GM18909 (cell line): ENCODE measurements around the gene RASGRF2.
"Not testable (repeated sequence)": the region's sequence is repeated elsewhere in the genome, so short reads cannot be mapped to it uniquely, and the experiment has no call there.

Experiments used
- ATAC-seq: cut with Tn5 transposase; IDR thresholded peaks from one replicate; pipeline ENCODE4 v1.9.1; 2021; ENCODE audit warnings: mild to moderate bottlenecking; ENCODE audit not compliant: unreplicated experiment, poor library complexity

RASGRF2 gene

DNA sequence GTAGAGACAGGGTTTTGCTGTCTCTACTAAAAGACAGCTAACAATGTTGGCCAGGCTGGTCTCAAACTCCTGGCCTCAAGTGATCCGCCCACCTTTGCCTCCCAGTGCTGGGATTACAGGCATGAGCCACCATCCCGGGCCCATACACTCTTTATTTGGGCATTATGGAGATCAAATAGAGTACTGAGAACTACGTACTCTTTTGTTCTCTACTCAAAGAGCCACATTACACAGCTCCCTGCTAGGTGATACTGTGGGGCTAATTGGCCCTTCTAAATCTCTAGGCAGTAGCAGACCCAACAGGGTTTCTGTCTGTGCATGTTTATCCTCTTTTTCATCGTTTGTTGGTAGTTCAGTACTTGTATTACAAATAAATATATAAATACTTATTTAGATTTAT, 289.1 kb downstream of the RASGRF2 start:
- no peak for ATAC-seq

DNA sequence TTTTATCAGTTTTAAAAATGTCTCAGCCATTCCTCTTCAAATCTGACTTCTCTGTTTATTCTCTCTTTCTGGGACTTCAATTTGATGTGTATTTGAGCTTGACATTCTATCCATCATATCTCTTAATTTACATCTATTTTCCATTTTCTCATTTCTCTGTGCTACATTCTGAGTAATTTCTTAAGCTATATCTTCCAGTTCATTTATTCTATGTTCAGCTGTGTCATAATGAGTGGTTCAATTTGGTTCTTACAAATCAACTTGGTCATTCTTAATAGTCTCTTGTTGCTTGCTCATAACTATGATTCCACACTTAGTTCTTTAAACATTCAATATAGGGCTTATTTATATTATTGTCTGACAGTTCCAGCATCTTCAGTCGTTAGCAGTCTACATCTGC, 289.8 kb downstream of the RASGRF2 start:
- no peak for ATAC-seq

DNA sequence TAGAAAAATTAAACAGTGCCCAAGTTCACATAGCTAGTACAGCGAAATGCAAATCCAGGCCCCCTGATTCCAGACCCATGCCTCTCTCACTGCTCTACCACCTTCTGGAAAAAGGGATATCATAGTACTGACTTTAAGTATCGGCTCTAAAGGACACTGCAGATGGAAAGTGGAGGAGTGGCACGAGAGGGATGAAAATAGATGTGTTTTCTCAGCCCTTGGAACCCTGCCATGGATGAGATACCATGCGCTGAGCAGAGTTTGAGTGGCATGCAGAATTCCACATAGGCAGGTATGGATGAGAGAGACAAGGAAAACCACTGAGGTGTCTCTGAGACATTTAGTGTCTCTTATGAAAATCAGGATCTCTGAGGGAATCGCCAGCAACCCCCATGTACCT, 291.8 kb downstream of the RASGRF2 start:
- no peak for ATAC-seq

DNA sequence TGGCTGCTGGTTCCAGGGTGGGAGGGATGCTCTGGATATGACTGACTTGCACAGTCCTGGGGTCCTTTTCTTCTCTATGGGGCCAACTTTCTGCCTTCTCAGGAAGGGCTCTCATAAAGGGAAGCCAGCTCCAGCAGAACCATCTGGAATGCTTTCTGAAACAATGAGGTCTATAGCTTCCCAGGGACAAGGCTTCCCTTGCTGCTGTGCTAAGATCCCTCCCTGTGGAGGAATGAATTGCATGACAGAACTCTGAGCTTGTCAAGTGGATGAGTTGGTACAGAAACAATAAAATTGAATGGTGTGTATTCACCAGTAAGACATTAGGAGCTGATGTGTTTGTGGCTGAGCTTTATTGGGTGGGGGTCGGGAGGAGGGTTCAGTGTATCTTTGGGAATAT, 292.7 kb downstream of the RASGRF2 start:
- no peak for ATAC-seq

DNA sequence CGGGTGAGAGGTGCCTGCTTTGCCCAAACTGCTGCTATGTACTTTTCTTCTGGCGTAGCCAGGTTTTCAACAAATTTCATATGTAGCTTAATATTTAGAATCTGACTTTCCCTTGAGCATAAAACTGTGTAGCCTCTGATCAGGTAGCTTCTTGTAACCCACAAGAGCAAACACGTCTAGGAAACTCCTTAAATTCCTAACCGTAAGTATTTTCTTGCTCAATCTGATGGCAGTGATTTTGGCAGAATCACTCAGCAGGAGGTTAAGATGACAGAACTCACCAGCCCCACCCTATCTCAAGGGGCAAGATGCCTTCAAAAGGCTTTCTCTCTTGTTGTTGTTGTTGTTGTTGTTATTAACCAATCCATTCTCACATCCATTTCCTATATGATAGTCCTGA, 293.7 kb downstream of the RASGRF2 start:
- no peak for ATAC-seq

DNA sequence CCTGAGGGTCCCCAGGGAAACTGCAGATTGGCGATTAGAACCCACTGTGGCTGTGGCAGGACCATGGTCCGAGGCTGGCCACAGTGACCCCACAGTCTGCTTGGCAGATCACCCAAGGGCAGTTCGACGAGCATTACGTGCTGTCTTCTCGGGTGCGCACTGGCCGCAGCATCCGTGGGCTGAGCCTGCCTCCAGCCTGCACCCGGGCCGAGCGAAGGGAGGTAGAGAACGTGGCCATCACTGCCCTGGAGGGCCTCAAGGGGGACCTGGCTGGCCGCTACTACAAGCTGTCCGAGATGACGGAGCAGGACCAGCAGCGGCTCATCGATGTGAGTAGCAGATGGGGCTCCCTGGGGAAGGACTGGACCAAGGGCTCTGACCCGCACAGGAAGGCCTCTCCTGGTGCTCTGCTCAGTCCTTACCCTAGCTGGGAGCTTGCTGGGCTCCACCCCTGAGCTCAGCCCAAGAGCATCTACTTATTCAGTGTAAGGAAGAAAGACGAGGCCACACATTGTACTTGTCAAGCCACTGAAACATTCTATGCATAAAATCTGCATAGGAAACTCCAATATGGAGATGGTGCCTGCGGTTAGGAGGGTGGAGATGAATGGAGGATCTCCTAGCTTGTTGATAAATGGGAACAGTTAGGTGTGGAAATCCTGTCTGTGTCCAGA, 294.9 kb downstream of the RASGRF2 start:
- no peak for ATAC-seq

DNA sequence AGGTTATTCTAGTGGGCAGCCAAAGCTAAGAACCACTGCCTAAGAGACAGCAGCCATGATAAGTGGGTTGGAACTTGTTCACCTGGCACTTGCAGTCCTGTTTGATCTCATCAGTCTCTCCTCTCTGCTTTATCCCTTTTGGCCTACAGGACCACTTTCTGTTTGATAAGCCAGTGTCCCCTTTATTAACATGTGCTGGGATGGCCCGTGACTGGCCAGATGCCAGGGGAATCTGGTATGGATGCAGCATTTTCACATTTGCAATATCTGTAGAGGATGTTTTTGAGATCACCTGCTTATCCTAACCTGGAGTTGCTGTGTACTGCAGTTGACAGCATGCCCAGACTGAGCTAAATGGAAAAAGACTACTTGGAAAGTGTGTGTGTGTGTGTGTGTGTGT, 296.6 kb downstream of the RASGRF2 start:
- ATAC-seq = no peak

DNA sequence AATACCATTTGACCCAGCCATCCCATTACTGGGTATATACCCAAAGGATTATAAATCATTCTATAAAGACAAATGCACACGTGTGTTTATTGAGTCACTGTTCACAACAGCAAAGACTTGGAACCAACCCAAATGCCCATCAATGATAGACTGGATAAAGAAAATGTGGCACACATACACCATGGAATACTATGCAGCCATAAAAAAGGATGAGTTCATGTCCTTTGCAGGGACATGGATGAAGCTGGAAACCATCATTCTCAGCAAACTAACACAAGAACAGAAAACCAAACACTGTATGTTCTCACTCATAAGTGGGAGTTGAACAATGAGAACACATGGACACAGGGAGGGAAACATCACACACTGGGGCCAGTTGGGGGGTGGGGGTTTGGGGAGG, 302.6 kb downstream of the RASGRF2 start:
- not testable (repeated sequence) for ATAC-seq

DNA sequence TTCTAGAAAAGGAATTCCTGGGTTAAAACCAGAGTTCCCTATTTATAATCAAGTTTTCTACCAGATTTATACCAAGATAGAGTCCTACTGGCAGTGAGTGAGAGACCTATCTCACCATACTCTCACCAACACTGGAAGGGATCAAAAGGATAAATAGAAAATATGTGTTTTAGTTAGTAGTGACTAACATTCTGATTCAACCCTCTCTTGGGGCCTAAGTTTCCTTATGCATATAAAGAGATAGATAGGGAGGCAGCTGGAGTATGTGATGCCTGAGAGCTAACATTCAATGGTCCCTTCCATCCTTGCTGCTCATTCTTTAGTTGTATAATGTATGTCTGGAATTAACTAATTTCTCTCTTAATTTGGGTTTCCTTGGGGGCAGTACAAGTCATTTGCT, 304.9 kb downstream of the RASGRF2 start:
- no peak for ATAC-seq

DNA sequence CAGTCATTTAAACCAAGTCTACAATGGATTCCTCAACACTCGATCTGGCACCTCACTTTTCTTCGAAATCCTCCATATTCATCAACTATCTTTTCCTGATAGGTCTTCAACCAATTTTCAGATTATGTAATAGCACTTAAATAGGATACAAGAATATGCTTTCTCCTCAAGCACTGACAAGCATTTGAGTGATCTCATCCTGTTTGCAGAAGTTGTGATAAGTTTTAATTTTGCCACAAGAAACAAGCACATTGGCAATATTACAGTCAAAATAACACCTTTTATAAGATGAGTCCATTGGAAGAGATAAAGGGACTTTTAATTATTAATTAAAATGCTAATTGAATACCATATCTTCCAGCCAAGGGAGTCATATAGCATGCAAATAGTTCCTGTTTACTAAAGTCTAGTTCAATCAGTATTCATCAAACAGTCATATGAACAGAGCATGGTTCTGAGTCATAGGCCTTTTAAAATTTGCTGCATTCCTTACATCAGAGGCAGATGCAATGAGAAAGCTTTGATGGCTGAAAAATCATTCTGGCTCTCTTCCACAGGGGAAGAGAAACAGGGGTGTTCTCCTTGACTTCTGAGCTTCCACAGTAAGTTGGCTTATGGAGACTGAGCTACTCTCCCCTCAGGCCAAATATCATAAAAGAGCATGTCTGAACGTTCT, 308.5 kb downstream of the RASGRF2 start:
- no peak for ATAC-seq

DNA sequence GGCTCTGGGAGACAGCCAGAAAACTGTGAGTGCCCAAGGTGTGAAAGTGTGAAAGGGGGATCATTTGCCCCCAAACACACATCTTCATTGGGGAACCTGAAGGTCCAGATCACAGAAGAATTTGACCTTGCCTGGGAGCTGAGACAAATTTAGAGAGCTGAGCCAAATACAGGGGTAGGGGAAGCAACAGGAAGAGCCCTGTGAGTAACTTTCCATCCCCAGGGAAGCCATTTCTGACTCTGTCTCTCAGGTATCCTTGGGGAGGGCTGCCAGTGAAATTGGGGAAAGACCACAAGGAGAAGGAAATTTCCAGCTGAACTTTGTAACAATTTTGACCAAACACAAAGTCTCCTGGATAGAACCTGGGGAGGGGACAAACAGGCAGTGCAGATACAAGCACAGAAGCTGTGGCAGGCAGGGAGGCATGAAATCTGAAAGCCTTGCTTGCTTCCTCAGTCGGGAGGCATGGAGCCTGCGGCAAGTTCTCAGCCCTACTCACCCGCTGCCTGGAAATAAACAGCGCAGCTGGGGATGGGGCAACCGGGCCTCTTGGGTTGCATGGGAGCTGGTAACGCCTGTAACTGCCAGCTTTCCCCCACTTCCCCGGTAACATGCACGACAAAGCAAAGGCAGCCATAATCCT, 309.7 kb downstream of the RASGRF2 start:
- ATAC-seq = no peak

DNA sequence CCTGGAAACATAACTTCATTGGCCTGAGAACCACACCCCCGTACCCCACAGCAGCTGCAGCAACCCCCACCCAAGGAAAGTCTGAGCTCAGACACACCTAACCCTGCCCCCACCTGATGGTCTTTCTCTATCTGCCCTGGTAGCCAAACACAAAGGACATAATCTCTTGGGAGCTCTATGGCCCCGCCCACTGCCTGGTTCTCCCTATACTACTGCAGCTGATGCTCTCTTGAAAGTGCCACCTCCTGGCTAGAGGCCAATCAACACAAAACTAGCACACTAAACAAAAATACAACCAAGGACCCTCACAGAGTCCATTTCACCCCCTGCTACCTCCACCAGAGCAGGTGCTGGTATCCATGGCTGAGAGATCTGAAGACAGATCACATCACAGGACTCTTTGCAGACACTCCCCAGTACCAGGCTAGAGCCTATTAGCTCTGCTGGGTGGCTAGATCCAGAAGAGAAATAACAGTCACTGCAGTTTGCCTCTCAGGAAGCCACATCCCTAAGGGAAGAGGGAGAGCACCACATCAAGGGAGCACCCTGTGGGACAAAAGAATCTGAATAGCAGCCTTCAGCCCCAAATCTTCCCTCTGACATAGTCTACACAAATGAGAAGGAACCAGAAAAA, 310.3 kb downstream of the RASGRF2 start:
- ATAC-seq = not testable (repeated sequence)
